ENCODE data around the gene SPATS2. TPM values are rescaled to one million over a fixed set of nuclear protein-coding genes. Genes with fewer than 3 reads are reported as not detected.

SPATS2 gene
- total and polyA plus RNA-seq, 11 donors: 3.0 to 9.1 (median 5.7) TPM

- DNase-seq (no peak), ATAC-seq (peak in 3 of 4 donors; percentile 39 to 51 (median 42))
- no peak overlapping the region for H3K4me3 ChIP-seq
- no peaks in the 10 kb centered on the region for H3K9me3 ChIP-seq
- peaks cover 0 to 16% (median 7%) of the 10 kb centered on the region in 12 donors for H3K4me1 ChIP-seq
- intact Hi-C loops (cut with DNase I): no loop called here
- TF ChIP-seq POLR2A (IDR thresholded peaks at IDR 0.05) (no peak), CTCF (IDR thresholded peaks at IDR 0.05) (no peak)
- H3K27me3 ChIP-seq: no peaks in the 10 kb centered on the region
- WGBS, 4 donors: 39 to 60% (median 50%) methylated on average over 2 of the region's 2 CpGs
- no peak overlapping the region for H3K27ac ChIP-seq
- peaks cover 0 to 4% (median 0%) of the 10 kb centered on the region in 9 donors for H3K36me3 ChIP-seq
Measured at GRCh38 chr12:49456131-49456679, 88.9 kb downstream of the SPATS2 start.

- WGBS, 4 donors: 95 to 99% (median 98%) methylated on average over 3 of the region's 3 CpGs
- DNase-seq: no peak
- H3K27me3 ChIP-seq: no peaks in the 10 kb centered on the region
- ATAC-seq: no peak
- H3K36me3 ChIP-seq: peaks cover 0 to 6% (median 0%) of the 10 kb centered on the region in 9 donors
- peaks cover 0 to 30% (median 14%) of the 10 kb centered on the region in 12 donors for H3K4me1 ChIP-seq
- no peak overlapping the region for H3K27ac ChIP-seq
- H3K9me3 ChIP-seq: no peaks in the 10 kb centered on the region
- intact Hi-C loops (cut with DNase I): no loop called here
- TF ChIP-seq CTCF (IDR thresholded peaks at IDR 0.05) (no peak), POLR2A (IDR thresholded peaks at IDR 0.05) (no peak)
- H3K4me3 ChIP-seq: no peak overlapping the region
Measured at GRCh38 chr12:49458816-49459215, 91.6 kb downstream of the SPATS2 start.

- Histone ChIP-seq H3K4me3 (no peak overlapping the region), H3K27ac (no peak overlapping the region), H3K4me1 (peaks cover 0 to 27% (median 14%) of the 10 kb centered on the region in 12 donors), H3K9me3 (peaks cover 0 to 4% (median 0%) of the 10 kb centered on the region in 12 donors), H3K36me3 (peaks cover 0 to 6% (median 0%) of the 10 kb centered on the region in 9 donors), H3K27me3 (no peaks in the 10 kb centered on the region)
- intact Hi-C loops (cut with DNase I): no loop called here
- TF ChIP-seq CTCF (IDR thresholded peaks at IDR 0.05) (no peak), POLR2A (IDR thresholded peaks at IDR 0.05) (no peak)
- DNase-seq: no peak
- no peak for ATAC-seq
- 5 to 21% (median 14%) methylated on average over 1 of the region's 1 CpG for WGBS, 4 donors
Measured at GRCh38 chr12:49461221-49461620, 94.0 kb downstream of the SPATS2 start.

- ATAC-seq (peak; percentile 80 to 91 (median 86)), DNase-seq (peak in 4 of 5 donors; percentile 36 to 70 (median 54))
- Histone ChIP-seq H3K36me3 (peaks cover 0 to 6% (median 0%) of the 10 kb centered on the region in 9 donors), H3K9me3 (peaks cover 0 to 4% (median 0%) of the 10 kb centered on the region in 12 donors), H3K27me3 (no peaks in the 10 kb centered on the region), H3K4me3 (peak overlapping the region in 1 of 12 donors; percentile 21), H3K4me1 (peaks cover 0 to 27% (median 14%) of the 10 kb centered on the region in 12 donors), H3K27ac (peak overlapping the region in 4 of 12 donors; percentile 27 to 59 (median 54))
- 26 to 42% (median 34%) methylated on average over 11 of the region's 11 CpGs for WGBS, 4 donors
- intact Hi-C loops (cut with DNase I): no loop called here
- TF ChIP-seq POLR2A (IDR thresholded peaks at IDR 0.05) (no peak), CTCF (IDR thresholded peaks at IDR 0.05) (no peak)
Measured at GRCh38 chr12:49462083-49462744, 95.0 kb downstream of the SPATS2 start.

All from heart left ventricle (tissue), 16 donors.